Heart left ventricle (tissue), 13 donors: ENCODE results near the gene CTNNA3.

Source experiments
- CTCF ChIP-seq, 12 donors: fragments of 200-600 bp; sonication (generic) in 4 of 12; IDR thresholded peaks; one replicate each; pipeline versions ENCODE4 v1.5.0 to v1.8.0; 2018 to 2022; ENCODE audit warnings: antibody characterized with exemption in 12 of 12, mild to moderate bottlenecking in 5 of 12
- POLR2A ChIP-seq, 2 donors: fragments of 450-650 bp; IDR thresholded peaks; one replicate each; pipeline ENCODE4 v1.6.1; 2017; ENCODE audit warnings: antibody characterized with exemption in 2 of 2, mild to moderate bottlenecking in 2 of 2, moderate library complexity in 2 of 2
- donor health status: ischemic (EF 13 %, LVEDD 7.1; RV severe dilation, severe dysfunction).
- donor health status: DM: no; HTN: yes; CAD: no.
- donor health status: DM: no; HTN: no; CAD: no.
- donor health status: ischemic (EF 25% LVEDD 6.9; RV normal size, moderate dysfunction).
- donor health status: ischemic (EF 25% LVEDD 5.7; RV mildly dilated, moderate dysfunction).
- donor health status: ischemic (EF 35%, LVEDD 5.7; RV mildly dilated, moderate dysfunction).
- donor health status: nonischemic (EF 11% LVEDD 7.7; RV severe dilation, severe dysfunction).
- donor health status: DM: yes; HTN: yes; CAD: no.
- donor health status: PGD.
- donor health status: ischemic (EF 29% LVEDD 5.4; RV normal size, mild dysfunction).
- donor health status: nonischemic (EF 23%, LVEDD 6.1; RV moderate dilation, normal function).

GRCh38 chr10:66639371-66639770 lies 1056.6 kb downstream of the CTNNA3 start:
- TF ChIP-seq CTCF (IDR thresholded peaks at IDR 0.05) (no peak), POLR2A (IDR thresholded peaks at IDR 0.05) (no peak)
